B cell (primary cell): ENCODE results near the gene STXBP1. TPM values are rescaled to one million over a fixed set of nuclear protein-coding genes. Genes with fewer than 3 reads are reported as not detected.

ENCODE experiments used
- ATAC-seq: fragments of 200-7000 bp; cut with Tn5 transposase; one replicate; pipeline ENCODE4 v1.10.0; 2021; ENCODE audit warnings: low read depth, mild to moderate bottlenecking, moderate number of reproducible peaks, moderate library complexity
- CTCF ChIA-PET: fragments of 350-600 bp; sonication (Branson Sonifier 250); formaldehyde crosslinking; loops from one replicate; lab custom pipeline; 2021; ENCODE audit warnings: antibody characterized with exemption, inconsistent platforms; lab: Charles Lee
- POLR2A ChIA-PET: fragments of 350-600 bp; sonication (Branson Sonifier 250); formaldehyde crosslinking; loops from one replicate; lab custom pipeline; 2021; ENCODE audit warnings: antibody characterized with exemption; lab: Charles Lee
- DNase-seq: peaks from one replicate; pipeline ENCODE4 v3.0.0; 2013
- H2AFZ ChIP-seq: 2 replicates; pipeline ENCODE4 v1.6.1; 2012; ENCODE audit warnings: mild to moderate bottlenecking, low read depth, low read length; ENCODE audit not compliant: insufficient read depth, poor library complexity, severe bottlenecking
- H3K27ac ChIP-seq, 2 donors: 1 replicate in 1 of 2; 2 replicates in 1 of 2; pipeline ENCODE4 v1.5.1; 2012 to 2013; ENCODE audit warnings: low read length in 2 of 2, mild to moderate bottlenecking in 2 of 2, moderate library complexity in 1 of 2
- H3K27me3 ChIP-seq, 4 experiments: fragments of 200-600 bp in 1 of 4; sonication (generic) in 1 of 4; replicated peaks in 1 of 4; 1 replicate in 2 of 4; 2 replicates in 2 of 4; pipeline versions ENCODE4 v1.6.1 to v1.7.0; 2013 to 2016; ENCODE audit warnings: low read length in 3 of 4, mild to moderate bottlenecking in 2 of 4, mixed read lengths in 1 of 4, moderate library complexity in 1 of 4; ENCODE audit not compliant: insufficient read depth in 4 of 4, control insufficient read depth in 3 of 4; ENCODE audit errors: control extremely low read depth in 1 of 4
- H3K36me3 ChIP-seq, 2 experiments: replicated peaks in 1 of 2; 1 replicate in 1 of 2; 2 replicates in 1 of 2; pipeline versions ENCODE4 v1.6.1 to v1.7.1; 2013; ENCODE audit warnings: low read length in 1 of 2; ENCODE audit not compliant: insufficient read depth in 2 of 2, control insufficient read depth in 1 of 2; ENCODE audit errors: control extremely low read depth in 1 of 2, extremely low read depth in 1 of 2
- H3K4me1 ChIP-seq, 2 donors: fragments of 200-600 bp in 1 of 2; sonication (generic) in 1 of 2; 1 replicate in 1 of 2; 2 replicates in 1 of 2; pipeline versions ENCODE4 v1.5.1 to v1.6.1; 2013 to 2017; ENCODE audit warnings: low read length in 2 of 2; ENCODE audit not compliant: control insufficient read depth in 2 of 2, insufficient read depth in 2 of 2
- H3K4me2 ChIP-seq: replicated peaks from 2 replicates; pipeline ENCODE3; 2012; ENCODE audit warnings: mild to moderate bottlenecking, low read depth, low read length; ENCODE audit not compliant: poor library complexity, severe bottlenecking
- H3K4me3 ChIP-seq, 5 experiments: fragments of 200-600 bp in 1 of 5; sonication (generic) in 1 of 5; 1 replicate in 3 of 5; 2 replicates in 2 of 5; pipeline versions ENCODE4 v1.5.1 to v1.7.0; 2011 to 2016; ENCODE audit warnings: low read length in 4 of 5, mild to moderate bottlenecking in 4 of 5, low read depth in 2 of 5, control low read depth in 1 of 5, moderate library complexity in 1 of 5; ENCODE audit not compliant: insufficient read depth in 1 of 5; ENCODE audit errors: control extremely low read depth in 1 of 5, extremely low read depth in 1 of 5
- H3K79me2 ChIP-seq: fragments of 200-600 bp; sonication (generic); one replicate; pipeline ENCODE4 v1.6.0; 2016; ENCODE audit warnings: low read length; ENCODE audit not compliant: control insufficient read depth, insufficient read depth
- H3K9ac ChIP-seq: fragments of 200-600 bp; sonication (generic); 2 replicates; pipeline ENCODE4 v1.6.1; 2017; ENCODE audit warnings: mild to moderate bottlenecking, low read length, moderate library complexity
- H3K9me3 ChIP-seq, 3 donors: one replicate each; pipeline versions ENCODE4 v1.6.1 to v1.7.1; 2013; ENCODE audit warnings: low read length in 2 of 3; ENCODE audit not compliant: control insufficient read depth in 2 of 3, insufficient read depth in 1 of 3; ENCODE audit errors: control extremely low read depth in 1 of 3
- H4K20me1 ChIP-seq: 2 replicates; pipeline ENCODE4 v1.6.0; 2012; ENCODE audit warnings: mild to moderate bottlenecking, low read length; ENCODE audit not compliant: insufficient read depth, control insufficient read depth, poor library complexity, severe bottlenecking
- H3K27ac Mint-ChIP-seq: one replicate; pipeline ENCODE4 v1.8.0; 2021; ENCODE audit warnings: mixed read lengths
- H3K27me3 Mint-ChIP-seq: one replicate; pipeline ENCODE4 v1.8.0; 2021; ENCODE audit warnings: mixed read lengths
- H3K4me1 Mint-ChIP-seq: one replicate; pipeline ENCODE4 v1.8.0; 2021; ENCODE audit warnings: mixed read lengths
- H3K4me3 Mint-ChIP-seq: one replicate; pipeline ENCODE4 v1.8.0; 2021; ENCODE audit warnings: mixed read lengths
- H3K9me3 Mint-ChIP-seq: one replicate; pipeline ENCODE4 v1.8.0; 2022; ENCODE audit warnings: mixed read lengths; ENCODE audit not compliant: insufficient read depth
- EZH2 ChIP-seq: IDR thresholded peaks from 2 replicates; pipeline ENCODE4 v1.6.1; 2012; ENCODE audit warnings: borderline replicate concordance, low read depth, mild to moderate bottlenecking, moderate library complexity, low read length; ENCODE audit not compliant: insufficient read depth, poor library complexity, severe bottlenecking
- WGBS: methylation state at CpG from one replicate; pipeline ENCODE4 v1.1.5; 2013; ENCODE audit warnings: missing lambda C conversion rate; ENCODE audit not compliant: insufficient coverage; 5-methylcytosine and 5-hydroxymethylcytosine counted together
- intact Hi-C: fragments of 100-400 bp; cut with micrococcal nuclease; formaldehyde crosslinking; loops from one replicate; pipeline ENCODE4 v1.10.0; 2022
- polyA plus RNA-seq: library from polyadenylated mRNA; depleted of rRNA; stranded (reverse); fragments of >200 nt; gene quantifications from 2 replicates; pipeline ENCODE4 v1.2.3, GENCODE V29; 2012
- total RNA-seq, 2 donors: library from RNA; stranded (reverse); fragments of 120-200 nt in 1 of 2; gene quantifications; 1 replicate in 1 of 2; 2 replicates in 1 of 2; pipeline versions ENCODE4 v1.2.3 to v1.2.4, GENCODE V29; 2013 to 2022
- TF ChIP-seq, protein P1 (sequence below): fragments of 200-600 bp; IDR thresholded peaks from one replicate; pipeline ENCODE4 v1.8.0; 2022; ENCODE audit warnings: antibody characterized with exemption, mild to moderate bottlenecking

Gene STXBP1
- total and polyA plus RNA-seq, 2 donors (not counting 1 experiment from before 2014, with no cell fraction given) = 0.62 TPM; not detected in 1

DNA sequence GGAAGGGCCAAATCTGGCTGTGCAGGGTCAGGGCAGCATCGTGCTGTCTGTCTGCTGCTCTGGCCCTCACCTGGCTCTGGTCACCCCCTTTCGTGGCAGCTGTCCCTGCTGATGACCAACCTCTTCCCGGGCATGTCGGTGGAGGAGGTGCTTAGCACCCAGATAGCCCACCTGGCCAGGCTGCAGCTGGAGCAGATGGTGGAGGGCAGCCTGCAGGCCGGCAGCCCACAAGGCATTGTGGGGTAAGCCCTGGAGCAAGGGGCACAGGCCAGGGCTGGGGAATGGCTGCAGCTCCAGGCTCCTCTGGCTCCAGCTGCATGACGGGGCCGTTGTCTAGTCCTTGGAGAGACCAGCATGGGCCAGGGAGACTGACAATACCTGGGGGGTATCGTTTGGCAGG, 114.8 kb downstream of the STXBP1 start:
- Histone ChIP-seq H2AFZ (no peak overlapping the region), H3K27ac (no peak overlapping the region), H3K4me1 (no peaks in the 10 kb centered on the region), H3K4me3 (no peak overlapping the region), H4K20me1 (no peaks in the 10 kb centered on the region), H3K79me2 (no peaks in the 10 kb centered on the region), H3K4me2 (no peak overlapping the region), H3K9me3 (no peaks in the 10 kb centered on the region), H3K36me3 (peaks cover 0 to 6% of the 10 kb centered on the region in 2 experiments), H3K27me3 (no peaks in the 10 kb centered on the region), H3K9ac (no peak overlapping the region)
- DNase-seq = no peak
- Mint-ChIP-seq H3K27me3 (no peaks in the 10 kb centered on the region), H3K27ac (no peak overlapping the region), H3K4me3 (no peak overlapping the region), H3K4me1 (no peaks in the 10 kb centered on the region), H3K9me3 (no peaks in the 10 kb centered on the region)
- CTCF ChIA-PET = interaction anchor here (0.6 kb wide), 1 partner anchor 10 kb away, joined by 4 read pairs; no protein-coding TSS in a partner anchor
- 83% methylated on average over 7 of the region's 8 CpGs for WGBS
- TF ChIP-seq, protein P1, sequence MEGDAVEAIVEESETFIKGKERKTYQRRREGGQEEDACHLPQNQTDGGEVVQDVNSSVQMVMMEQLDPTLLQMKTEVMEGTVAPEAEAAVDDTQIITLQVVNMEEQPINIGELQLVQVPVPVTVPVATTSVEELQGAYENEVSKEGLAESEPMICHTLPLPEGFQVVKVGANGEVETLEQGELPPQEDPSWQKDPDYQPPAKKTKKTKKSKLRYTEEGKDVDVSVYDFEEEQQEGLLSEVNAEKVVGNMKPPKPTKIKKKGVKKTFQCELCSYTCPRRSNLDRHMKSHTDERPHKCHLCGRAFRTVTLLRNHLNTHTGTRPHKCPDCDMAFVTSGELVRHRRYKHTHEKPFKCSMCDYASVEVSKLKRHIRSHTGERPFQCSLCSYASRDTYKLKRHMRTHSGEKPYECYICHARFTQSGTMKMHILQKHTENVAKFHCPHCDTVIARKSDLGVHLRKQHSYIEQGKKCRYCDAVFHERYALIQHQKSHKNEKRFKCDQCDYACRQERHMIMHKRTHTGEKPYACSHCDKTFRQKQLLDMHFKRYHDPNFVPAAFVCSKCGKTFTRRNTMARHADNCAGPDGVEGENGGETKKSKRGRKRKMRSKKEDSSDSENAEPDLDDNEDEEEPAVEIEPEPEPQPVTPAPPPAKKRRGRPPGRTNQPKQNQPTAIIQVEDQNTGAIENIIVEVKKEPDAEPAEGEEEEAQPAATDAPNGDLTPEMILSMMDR = no peak
- TF ChIP-seq EZH2 = no peak
- intact Hi-C loops = no loop called here
- no peak for ATAC-seq
- POLR2A ChIA-PET = no interaction called here

DNA sequence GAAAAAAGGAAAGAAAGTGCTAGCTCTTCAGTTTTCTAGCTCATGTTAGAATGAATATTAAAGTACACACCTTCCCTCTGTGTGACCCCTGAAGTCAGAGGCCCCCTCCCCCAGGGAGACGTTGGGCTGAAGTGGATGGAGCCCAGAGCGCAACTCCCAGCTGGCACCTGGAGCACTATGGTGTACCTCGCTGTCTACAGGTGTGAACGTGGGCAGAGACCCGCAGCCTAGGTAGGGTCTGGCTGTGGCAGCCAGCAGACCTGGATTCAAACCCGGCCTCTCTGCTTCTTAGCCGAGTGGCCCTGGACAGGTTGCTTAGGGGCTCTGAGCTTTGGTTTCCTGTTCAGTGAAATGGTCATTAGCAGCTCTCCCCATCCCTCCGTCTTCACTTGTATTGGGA, 116.7 kb downstream of the STXBP1 start:
- H3K79me2 ChIP-seq = no peaks in the 10 kb centered on the region
- H3K36me3 ChIP-seq = peaks cover 0 to 10% of the 10 kb centered on the region in 2 experiments
- no peaks in the 10 kb centered on the region for H3K9me3 Mint-ChIP-seq
- H3K4me3 ChIP-seq = no peak overlapping the region
- ATAC-seq (no peak), DNase-seq (no peak)
- no peak overlapping the region for H3K9ac ChIP-seq
- H3K27ac ChIP-seq = no peak overlapping the region
- H3K4me2 ChIP-seq = no peak overlapping the region
- no peaks in the 10 kb centered on the region for H4K20me1 ChIP-seq
- no peaks in the 10 kb centered on the region for H3K4me1 ChIP-seq
- H3K4me3 Mint-ChIP-seq = no peak overlapping the region
- no peaks in the 10 kb centered on the region for H3K27me3 Mint-ChIP-seq
- intact Hi-C loops = no loop called here
- no peak overlapping the region for H2AFZ ChIP-seq
- no peaks in the 10 kb centered on the region for H3K9me3 ChIP-seq
- no peak overlapping the region for H3K27ac Mint-ChIP-seq
- no peak for TF ChIP-seq EZH2
- TF ChIP-seq, protein P1 = no peak
- CTCF ChIA-PET = interaction anchor here (1.1 to 1.3 kb wide), 3 partner anchors 139 to 193 kb away, joined by 3 to 7 read pairs (median 7); no protein-coding TSS in a partner anchor
- peaks cover 3% of the 10 kb centered on the region for H3K4me1 Mint-ChIP-seq
- 89% methylated on average over 5 of the region's 8 CpGs for WGBS
- H3K27me3 ChIP-seq = no peaks in the 10 kb centered on the region
- POLR2A ChIA-PET = interaction anchor here (0.8 kb wide), 1 partner anchor 13 kb away, joined by 3 read pairs; the partner anchor contains the start of genes PTRH1 and TTC16
